VCaP (cell line): Measurements from ENCODE around the gene FANCF.

Source experiments
- H3K27ac ChIP-seq: fragments of 450-650 bp; 2 replicates; pipeline ENCODE4 v1.5.1; 2017
- TF ChIP-seq, protein P1 (sequence below): fragments of 450-650 bp; conservative IDR thresholded peaks from 2 replicates; pipeline ENCODE4 v1.5.1; 2017; ENCODE audit warnings: mild to moderate bottlenecking, moderate library complexity

Gene FANCF

GRCh38 chr11:22635689-22636088 is 10.1 kb upstream of the FANCF start:
- H3K27ac ChIP-seq = no peak overlapping the region

DNA sequence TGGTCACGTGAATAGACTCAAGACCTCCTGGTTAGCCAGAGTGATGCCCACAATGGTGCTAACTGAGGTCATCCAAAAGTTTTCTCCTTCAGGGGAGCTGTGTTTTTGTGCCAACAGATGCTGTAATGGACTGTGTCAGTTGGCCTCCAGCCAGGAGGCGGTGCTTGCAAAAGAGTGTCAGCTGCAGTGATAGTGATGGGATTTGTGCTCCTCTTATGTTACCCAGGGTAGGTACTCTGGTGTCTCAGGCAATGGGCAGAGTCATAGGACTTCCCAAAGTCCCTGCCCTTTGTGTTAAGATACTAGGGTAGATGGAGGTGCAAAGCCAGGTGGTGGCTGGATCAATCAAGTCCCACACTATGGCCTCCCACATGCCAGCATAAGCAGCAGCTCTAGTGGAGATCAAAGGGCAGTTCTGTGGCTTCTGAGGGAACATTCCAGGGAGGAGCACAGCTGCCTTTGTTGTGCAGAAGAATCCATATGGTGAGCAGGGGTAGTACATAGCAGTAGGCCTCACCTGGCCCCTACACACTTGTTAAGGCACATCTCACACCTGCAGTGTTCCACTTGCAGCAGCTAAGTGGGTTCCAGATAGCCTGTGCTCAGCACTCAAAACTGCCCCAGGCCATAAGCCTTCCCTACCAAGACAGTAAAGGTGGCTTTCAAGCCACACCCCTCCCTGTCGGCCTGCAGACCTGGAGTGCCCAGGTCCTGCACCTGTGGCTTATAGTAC is 9.4 kb upstream of the FANCF start:
- TF ChIP-seq, protein P1, sequence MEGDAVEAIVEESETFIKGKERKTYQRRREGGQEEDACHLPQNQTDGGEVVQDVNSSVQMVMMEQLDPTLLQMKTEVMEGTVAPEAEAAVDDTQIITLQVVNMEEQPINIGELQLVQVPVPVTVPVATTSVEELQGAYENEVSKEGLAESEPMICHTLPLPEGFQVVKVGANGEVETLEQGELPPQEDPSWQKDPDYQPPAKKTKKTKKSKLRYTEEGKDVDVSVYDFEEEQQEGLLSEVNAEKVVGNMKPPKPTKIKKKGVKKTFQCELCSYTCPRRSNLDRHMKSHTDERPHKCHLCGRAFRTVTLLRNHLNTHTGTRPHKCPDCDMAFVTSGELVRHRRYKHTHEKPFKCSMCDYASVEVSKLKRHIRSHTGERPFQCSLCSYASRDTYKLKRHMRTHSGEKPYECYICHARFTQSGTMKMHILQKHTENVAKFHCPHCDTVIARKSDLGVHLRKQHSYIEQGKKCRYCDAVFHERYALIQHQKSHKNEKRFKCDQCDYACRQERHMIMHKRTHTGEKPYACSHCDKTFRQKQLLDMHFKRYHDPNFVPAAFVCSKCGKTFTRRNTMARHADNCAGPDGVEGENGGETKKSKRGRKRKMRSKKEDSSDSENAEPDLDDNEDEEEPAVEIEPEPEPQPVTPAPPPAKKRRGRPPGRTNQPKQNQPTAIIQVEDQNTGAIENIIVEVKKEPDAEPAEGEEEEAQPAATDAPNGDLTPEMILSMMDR = no peak
- H3K27ac ChIP-seq = no peak overlapping the region

More at GRCh38 chr11:22635689-22636088, 10.1 kb upstream of the FANCF start:
- TF ChIP-seq, protein P1 = no peak

DNA sequence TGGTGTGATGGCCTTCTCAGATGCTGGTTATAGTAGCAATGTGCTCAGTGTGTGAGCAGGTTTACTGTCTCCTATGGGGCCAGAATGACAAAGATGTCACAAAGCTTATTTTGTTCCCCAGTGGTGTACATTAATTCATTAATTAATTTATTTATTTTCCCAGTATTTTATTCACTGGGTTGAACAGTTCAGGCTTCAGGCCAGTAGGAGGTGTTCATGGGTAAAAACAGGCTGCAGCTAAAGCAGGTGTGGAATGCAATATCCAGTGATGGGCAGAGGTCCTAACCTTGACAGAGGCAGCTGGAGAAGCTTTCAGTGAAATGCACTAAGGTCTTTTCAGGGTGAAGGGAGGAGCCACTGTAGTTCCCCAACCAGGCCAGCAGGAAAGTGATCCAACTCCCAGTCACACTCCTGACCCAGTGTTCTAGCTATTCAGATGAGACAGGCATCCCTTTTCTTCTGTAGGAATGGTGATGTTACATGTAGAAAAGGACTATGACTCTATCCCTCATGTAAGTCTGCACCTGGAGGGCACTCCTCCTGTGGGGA is 7.8 kb upstream of the FANCF start:
- TF ChIP-seq, protein P1 = no peak
- H3K27ac ChIP-seq = no peak overlapping the region

- no peak overlapping the region for H3K27ac ChIP-seq
- TF ChIP-seq, protein P1 = no peak
Measured at GRCh38 chr11:22627421-22627820, 1.8 kb upstream of the FANCF start.

GRCh38 chr11:22626573-22627239 is 1.1 kb upstream of the FANCF start:
- H3K27ac ChIP-seq = peak overlapping the region; percentile 89
- TF ChIP-seq, protein P1 = no peak

DNA sequence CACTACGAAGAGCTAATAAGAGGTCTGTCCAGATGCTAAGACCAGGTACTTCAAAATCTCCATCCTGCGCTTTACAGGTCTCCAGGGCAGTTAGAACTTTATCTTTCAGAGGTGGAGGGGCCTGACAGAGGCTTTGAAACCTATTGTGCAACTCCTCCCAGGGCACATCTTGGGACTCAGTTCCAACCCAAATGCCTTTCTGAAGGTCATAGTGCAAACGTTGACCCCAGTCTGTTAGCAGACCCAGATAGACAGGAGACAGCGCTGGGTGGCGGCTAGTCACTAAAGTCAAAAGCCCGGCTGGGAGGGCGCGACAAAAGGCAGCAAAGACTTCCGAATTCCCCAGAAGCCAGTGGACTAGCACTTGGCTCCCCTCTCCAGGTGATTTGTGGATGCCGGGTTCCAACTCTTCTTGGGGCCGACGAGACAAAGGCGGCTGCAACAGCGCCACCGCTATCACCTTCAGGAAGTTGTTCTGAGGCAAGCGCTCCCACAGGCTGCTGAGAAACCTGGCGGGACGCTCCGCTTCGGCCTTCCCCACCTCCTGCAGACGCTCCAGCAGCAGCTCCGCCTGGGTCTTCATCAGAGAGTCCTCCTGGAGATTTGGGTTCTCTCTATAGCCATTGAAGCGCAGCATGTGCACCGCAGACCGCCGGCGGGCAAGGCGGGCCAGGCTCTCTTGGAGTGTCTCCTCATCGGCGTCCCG is 728 bp downstream of the FANCF start:
- peak overlapping the region; percentile 89 for H3K27ac ChIP-seq
- TF ChIP-seq, protein P1 = peak; percentile 72

DNA sequence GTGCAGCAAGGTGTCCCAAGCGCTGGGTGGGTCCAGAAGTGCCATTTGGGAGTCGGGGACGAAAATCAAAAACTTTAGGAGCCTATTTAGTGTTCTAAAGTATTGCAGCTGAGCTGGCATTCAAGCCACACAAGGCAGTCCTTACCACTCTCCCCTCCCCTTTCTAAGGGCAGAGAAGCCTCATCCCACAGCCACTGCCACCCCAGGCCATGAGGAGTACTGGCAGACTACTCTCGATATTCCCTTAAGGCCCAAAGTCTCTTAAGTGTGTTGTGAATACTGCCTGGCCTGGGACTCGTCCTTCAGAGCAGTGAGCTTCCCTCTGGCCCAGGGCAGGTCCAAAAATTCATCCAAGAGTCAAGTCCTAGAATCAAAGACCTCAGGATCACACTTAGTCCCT is 7.8 kb downstream of the FANCF start:
- TF ChIP-seq, protein P1 = no peak
- no peak overlapping the region for H3K27ac ChIP-seq
